Caco-2 (cell line): ENCODE results near the gene ZNF3. TPM values are rescaled to one million over a fixed set of nuclear protein-coding genes. Genes with fewer than 3 reads are reported as not detected.
A peak's percentile ranks its signal among the peaks of the same experiment; 100 is the strongest.

Experiments
- BruUV-seq: library from RNA; stranded (reverse); fragments of 400-500 nt; replicated peaks from 2 replicates; lab custom pipeline; 2021; lab: Mats Ljungman, UMichigan
- CTCF ChIA-PET: fragments of 300-600 bp; sonication (Branson Sonifier 250); formaldehyde crosslinking; loops from one replicate; lab custom pipeline; 2022; ENCODE audit warnings: antibody characterized with exemption; lab: Charles Lee
- POLR2A ChIA-PET: fragments of 300-600 bp; sonication (Branson Sonifier 250); formaldehyde crosslinking; loops from one replicate; lab custom pipeline; 2022; ENCODE audit warnings: antibody characterized with exemption; lab: Charles Lee
- DNase-seq, 2 experiments: peaks; one replicate each; pipeline versions ENCODE4 v3.0.0 to v3.0.0-alpha.2; 2020 to 2022
- H3K27me3 ChIP-seq: replicated peaks from 2 replicates; pipeline ENCODE4 v1.6.0; 2011; ENCODE audit warnings: low read length; ENCODE audit not compliant: control insufficient read depth, insufficient read depth
- H3K36me3 ChIP-seq: 2 replicates; pipeline ENCODE4 v1.5.1; 2011; ENCODE audit warnings: low read length; ENCODE audit not compliant: control insufficient read depth, insufficient read depth
- H3K4me1 ChIP-seq: fragments of 250-450 bp; sonication (Bioruptor Pico); 2 replicates; pipeline ENCODE4 v1.5.1; 2020; ENCODE audit warnings: mild to moderate bottlenecking
- H3K4me3 ChIP-seq: 2 replicates; pipeline ENCODE4 v1.5.1; 2011; ENCODE audit warnings: low read depth, mild to moderate bottlenecking, control low read depth, low read length
- H3K9me3 ChIP-seq: fragments of 250-450 bp; sonication (Bioruptor Pico); 2 replicates; pipeline ENCODE4 v1.5.1; 2020; ENCODE audit warnings: mild to moderate bottlenecking, moderate library complexity
- H3K27ac Mint-ChIP-seq: one replicate; pipeline ENCODE4 v1.8.0; 2022; ENCODE audit warnings: mixed read lengths; ENCODE audit not compliant: unreplicated experiment
- H3K27me3 Mint-ChIP-seq: one replicate; pipeline ENCODE4 v1.8.0; 2022; ENCODE audit warnings: mixed read lengths; ENCODE audit not compliant: insufficient read depth, unreplicated experiment
- H3K36me3 Mint-ChIP-seq: one replicate; pipeline ENCODE4 v1.8.0; 2022; ENCODE audit warnings: mild to moderate bottlenecking, mixed read lengths; ENCODE audit not compliant: insufficient read depth, unreplicated experiment
- H3K4me1 Mint-ChIP-seq: one replicate; pipeline ENCODE4 v1.8.0; 2022; ENCODE audit warnings: low read depth, mixed read lengths; ENCODE audit not compliant: unreplicated experiment
- H3K4me3 Mint-ChIP-seq: one replicate; pipeline ENCODE4 v1.8.0; 2022; ENCODE audit warnings: mild to moderate bottlenecking, moderate library complexity, mixed read lengths; ENCODE audit not compliant: unreplicated experiment
- H3K9me3 Mint-ChIP-seq: one replicate; pipeline ENCODE4 v1.8.0; 2022; ENCODE audit warnings: mixed read lengths; ENCODE audit not compliant: unreplicated experiment
- intact Hi-C: fragments of 100-400 bp; cut with micrococcal nuclease; formaldehyde crosslinking; loops from one replicate; pipeline ENCODE4 v1.10.0; 2022; ENCODE audit not compliant: unreplicated experiment
- total RNA-seq: library from RNA; stranded (reverse); gene quantifications from 2 replicates; pipeline ENCODE4 v1.2.3, GENCODE V29; 2022
- TF ChIP-seq, protein P1 (sequence below), 2 experiments: fragments of 200-600 bp in 1 of 2; IDR thresholded peaks; 1 replicate in 1 of 2; 2 replicates in 1 of 2; pipeline versions ENCODE4 v1.5.1 to v1.8.0; 2011 to 2022; ENCODE audit warnings: antibody characterized with exemption in 1 of 2, control low read depth in 1 of 2, inconsistent platforms in 1 of 2, low read depth in 1 of 2, low read length in 1 of 2, mild to moderate bottlenecking in 1 of 2, moderate library complexity in 1 of 2; ENCODE audit not compliant: insufficient read depth in 1 of 2, severe bottlenecking in 1 of 2, unreplicated experiment in 1 of 2

The ZNF3 gene
- total RNA-seq, 1 experiment from 2014 or later, result 37.8 TPM

DNA sequence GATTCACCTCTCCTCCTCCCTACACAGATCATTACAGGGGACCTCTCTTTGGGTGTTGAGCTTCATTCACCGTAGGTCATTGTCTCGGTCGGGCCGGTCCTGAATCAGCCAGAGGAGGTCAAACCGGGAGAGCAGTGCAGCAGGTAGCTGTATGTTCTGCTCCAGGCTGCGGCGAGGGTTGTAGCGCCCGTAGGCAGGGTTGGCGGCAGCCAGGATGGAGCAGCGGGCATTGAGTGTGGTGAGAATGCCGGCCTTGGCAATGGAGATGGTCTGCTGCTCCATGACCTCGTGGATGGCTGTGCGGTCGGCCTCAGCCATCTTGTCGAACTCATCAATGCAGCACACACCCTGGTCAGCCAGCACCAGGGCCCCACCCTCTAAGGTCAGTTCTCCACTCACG, 14.2 kb upstream of the ZNF3 start:
- ChIA-PET CTCF (no interaction called here), POLR2A (no interaction called here)
- Mint-ChIP-seq H3K9me3 (no peaks in the 10 kb centered on the region), H3K27me3 (no peaks in the 10 kb centered on the region), H3K36me3 (peaks cover 100% of the 10 kb centered on the region), H3K4me1 (peaks cover 23% of the 10 kb centered on the region), H3K27ac (peak overlapping the region; percentile 71), H3K4me3 (no peak overlapping the region)
- intact Hi-C loops, result no loop called here
- TF ChIP-seq, protein P1, sequence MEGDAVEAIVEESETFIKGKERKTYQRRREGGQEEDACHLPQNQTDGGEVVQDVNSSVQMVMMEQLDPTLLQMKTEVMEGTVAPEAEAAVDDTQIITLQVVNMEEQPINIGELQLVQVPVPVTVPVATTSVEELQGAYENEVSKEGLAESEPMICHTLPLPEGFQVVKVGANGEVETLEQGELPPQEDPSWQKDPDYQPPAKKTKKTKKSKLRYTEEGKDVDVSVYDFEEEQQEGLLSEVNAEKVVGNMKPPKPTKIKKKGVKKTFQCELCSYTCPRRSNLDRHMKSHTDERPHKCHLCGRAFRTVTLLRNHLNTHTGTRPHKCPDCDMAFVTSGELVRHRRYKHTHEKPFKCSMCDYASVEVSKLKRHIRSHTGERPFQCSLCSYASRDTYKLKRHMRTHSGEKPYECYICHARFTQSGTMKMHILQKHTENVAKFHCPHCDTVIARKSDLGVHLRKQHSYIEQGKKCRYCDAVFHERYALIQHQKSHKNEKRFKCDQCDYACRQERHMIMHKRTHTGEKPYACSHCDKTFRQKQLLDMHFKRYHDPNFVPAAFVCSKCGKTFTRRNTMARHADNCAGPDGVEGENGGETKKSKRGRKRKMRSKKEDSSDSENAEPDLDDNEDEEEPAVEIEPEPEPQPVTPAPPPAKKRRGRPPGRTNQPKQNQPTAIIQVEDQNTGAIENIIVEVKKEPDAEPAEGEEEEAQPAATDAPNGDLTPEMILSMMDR (IDR thresholded peaks at IDR 0.05; ENCODE audit: insufficient read depth in 1 of 2, low read depth in 1 of 2, low read length in 1 of 2, severe bottlenecking in 1 of 2, unreplicated experiment in 1 of 2), result no peak
- Histone ChIP-seq H3K36me3 (peaks cover 15% of the 10 kb centered on the region), H3K4me1 (no peaks in the 10 kb centered on the region), H3K27me3 (no peaks in the 10 kb centered on the region), H3K9me3 (no peaks in the 10 kb centered on the region), H3K4me3 (no peak overlapping the region)
- DNase-seq, result no peak
- BruUV-seq, result no TSS peak

DNA sequence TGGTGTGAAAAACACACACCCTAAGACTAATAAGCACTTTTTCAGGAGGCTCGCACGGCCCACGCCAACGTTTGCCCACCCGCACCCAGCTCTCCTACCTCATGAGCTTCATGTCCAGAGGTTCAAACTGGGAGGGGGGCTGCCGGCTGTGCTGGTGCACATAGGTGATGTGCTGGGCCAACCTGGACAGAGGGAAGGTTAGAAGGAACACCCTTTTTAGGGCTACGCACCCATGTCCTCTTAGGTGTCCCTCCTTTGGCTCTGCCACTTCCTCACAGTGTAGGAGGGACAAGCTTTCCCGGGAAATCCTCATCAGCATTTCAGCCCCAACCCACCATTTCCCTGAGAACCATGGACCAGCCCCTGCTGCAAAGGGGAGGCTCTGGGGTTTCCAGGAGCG, 13.8 kb upstream of the ZNF3 start:
- Histone ChIP-seq H3K4me1 (no peaks in the 10 kb centered on the region), H3K9me3 (no peaks in the 10 kb centered on the region), H3K4me3 (no peak overlapping the region), H3K27me3 (no peaks in the 10 kb centered on the region), H3K36me3 (peaks cover 15% of the 10 kb centered on the region)
- ChIA-PET POLR2A (interaction anchor here (0.8 kb wide), 1 partner anchor 53 kb away, joined by 3 read pairs; the partner anchor contains the start of gene LAMTOR4), CTCF (no interaction called here)
- intact Hi-C loops, result no loop called here
- Mint-ChIP-seq H3K4me3 (no peak overlapping the region), H3K4me1 (peaks cover 23% of the 10 kb centered on the region), H3K27me3 (no peaks in the 10 kb centered on the region), H3K9me3 (no peaks in the 10 kb centered on the region), H3K27ac (peak overlapping the region; percentile 71), H3K36me3 (peaks cover 100% of the 10 kb centered on the region)
- BruUV-seq, result no TSS peak
- TF ChIP-seq, protein P1 (IDR thresholded peaks at IDR 0.05; ENCODE audit: insufficient read depth in 1 of 2, low read depth in 1 of 2, low read length in 1 of 2, severe bottlenecking in 1 of 2, unreplicated experiment in 1 of 2), result no peak
- no peak for DNase-seq

DNA sequence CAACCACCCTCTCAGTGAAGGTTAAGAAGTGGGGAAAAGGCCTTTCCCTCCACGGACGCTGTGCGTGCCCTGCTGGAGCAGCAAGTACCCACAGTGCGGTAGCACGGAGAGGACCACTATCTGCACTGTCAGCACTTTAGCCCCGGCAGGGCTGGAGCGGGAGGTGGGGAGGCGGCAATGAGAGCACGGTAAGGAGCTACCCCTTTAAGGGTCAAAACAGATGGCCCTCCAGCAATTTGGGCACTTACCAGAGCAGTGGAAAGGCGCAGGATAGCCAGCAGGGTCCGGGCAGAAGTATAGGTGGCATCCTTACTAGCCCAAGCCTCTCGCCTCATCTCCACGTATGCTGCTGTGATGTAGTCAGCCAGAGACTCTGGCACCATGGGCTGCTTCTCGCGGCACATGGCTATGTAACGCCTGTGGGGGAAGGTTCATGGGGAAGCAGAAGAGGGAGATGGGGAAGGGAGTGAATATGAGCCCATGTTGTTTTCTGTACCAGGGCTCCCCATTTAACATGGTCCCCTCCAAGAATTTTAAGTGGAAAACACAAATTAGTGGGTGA, 12.5 kb upstream of the ZNF3 start:
- POLR2A ChIA-PET, result no interaction called here
- Mint-ChIP-seq H3K9me3 (no peaks in the 10 kb centered on the region), H3K27ac (peak overlapping the region; percentile 6), H3K36me3 (peaks cover 98% of the 10 kb centered on the region), H3K27me3 (no peaks in the 10 kb centered on the region), H3K4me1 (peaks cover 19% of the 10 kb centered on the region), H3K4me3 (no peak overlapping the region)
- no peaks in the 10 kb centered on the region for H3K27me3 ChIP-seq
- BruUV-seq, result no TSS peak
- H3K4me1 ChIP-seq, result no peaks in the 10 kb centered on the region
- DNase-seq, result no peak
- intact Hi-C loops, result no loop called here
- H3K9me3 ChIP-seq, result no peaks in the 10 kb centered on the region
- H3K36me3 ChIP-seq, result peaks cover 13% of the 10 kb centered on the region
- CTCF ChIA-PET, result no interaction called here
- H3K4me3 ChIP-seq, result no peak overlapping the region
- TF ChIP-seq, protein P1 (IDR thresholded peaks at IDR 0.05; ENCODE audit: insufficient read depth in 1 of 2, low read depth in 1 of 2, low read length in 1 of 2, severe bottlenecking in 1 of 2, unreplicated experiment in 1 of 2), result no peak
